ENCODE results near the gene TMIGD2. TPM values are rescaled to one million over a fixed set of nuclear protein-coding genes. Genes with fewer than 3 reads are reported as not detected.

TMIGD2 gene
- total RNA-seq, 1 donor from 2014 or later: 0.20 TPM

DNA sequence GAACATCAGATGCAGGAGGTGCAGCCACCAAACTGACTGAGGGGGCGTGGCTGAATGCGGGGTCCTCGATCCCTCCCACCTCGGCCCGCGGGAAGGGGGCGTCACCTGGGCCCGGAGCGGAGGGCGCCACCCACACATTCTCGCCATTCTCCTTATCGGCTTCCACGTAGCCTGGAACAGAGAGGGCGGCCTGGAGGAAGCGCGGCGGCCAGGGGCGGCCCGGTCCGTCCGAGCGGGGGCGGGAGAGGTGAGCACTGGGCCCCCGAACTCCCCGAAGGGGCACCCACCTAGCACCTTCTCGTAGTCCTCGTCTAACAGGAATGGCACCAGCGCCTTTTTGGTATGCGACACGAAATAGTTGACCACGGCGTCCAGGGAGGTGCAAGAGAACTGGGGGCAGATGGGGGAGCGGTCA, 24.7 kb upstream of the TMIGD2 start:
- ATAC-seq: no peak

DNA sequence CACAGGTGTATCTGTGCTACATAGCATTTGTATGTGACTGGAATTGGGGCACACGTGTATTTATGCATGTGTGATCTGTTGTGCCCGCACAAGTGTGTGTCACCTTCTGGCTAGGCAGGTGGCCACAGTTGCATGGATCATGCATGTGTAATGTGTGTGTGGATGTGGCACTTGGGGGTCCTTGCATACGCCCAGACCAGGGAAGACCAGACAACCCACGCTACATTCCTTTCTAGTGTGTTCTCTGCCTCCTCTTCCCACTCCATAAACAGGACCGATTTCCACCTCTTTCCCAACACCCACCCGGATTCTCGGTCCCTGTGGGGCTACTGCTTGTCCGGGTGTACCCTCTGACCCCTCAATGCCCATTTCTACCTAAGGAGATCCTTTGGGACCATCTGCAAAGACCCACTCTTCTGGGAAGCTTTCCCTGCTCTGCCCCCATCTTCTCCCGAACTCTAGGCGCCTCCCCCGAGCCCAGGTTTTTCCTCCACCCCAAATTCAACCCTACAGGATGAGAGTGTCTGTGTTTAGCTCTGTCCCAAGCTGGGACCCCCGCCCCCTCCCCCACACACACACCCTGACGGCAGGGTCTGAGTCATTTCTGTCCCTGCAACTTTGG, 24.1 kb upstream of the TMIGD2 start:
- ATAC-seq: no peak

- ATAC-seq: no peak
These were observed 22.0 kb upstream of the TMIGD2 start for GRCh38 chr19:4324228-4324627.

DNA sequence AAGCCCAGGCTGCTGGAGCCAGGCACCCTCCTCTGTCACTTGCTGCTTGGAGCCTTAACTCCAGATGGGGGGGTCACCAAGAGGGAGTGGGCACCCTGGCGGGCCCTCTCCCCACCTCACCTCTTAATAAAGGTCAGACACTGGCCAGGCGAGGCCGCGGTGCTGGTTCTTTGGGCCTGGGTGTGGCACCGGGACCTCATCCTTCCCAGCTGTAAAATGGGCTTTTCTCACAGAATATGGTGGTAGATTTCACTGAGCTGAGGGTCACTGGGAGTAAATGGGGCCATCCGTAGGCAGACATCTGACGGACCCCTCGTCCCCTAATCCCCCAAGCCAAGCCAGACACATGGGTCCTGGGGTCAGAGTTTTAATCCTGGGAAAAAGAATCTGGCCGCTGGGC, 21.5 kb upstream of the TMIGD2 start:
- ATAC-seq: no peak

GRCh38 chr19:4322942-4323665, 20.9 kb upstream of the TMIGD2 start:
- no peak for ATAC-seq

- ATAC-seq: no peak
These were observed 18.2 kb upstream of the TMIGD2 start for GRCh38 chr19:4320419-4320818.

DNA sequence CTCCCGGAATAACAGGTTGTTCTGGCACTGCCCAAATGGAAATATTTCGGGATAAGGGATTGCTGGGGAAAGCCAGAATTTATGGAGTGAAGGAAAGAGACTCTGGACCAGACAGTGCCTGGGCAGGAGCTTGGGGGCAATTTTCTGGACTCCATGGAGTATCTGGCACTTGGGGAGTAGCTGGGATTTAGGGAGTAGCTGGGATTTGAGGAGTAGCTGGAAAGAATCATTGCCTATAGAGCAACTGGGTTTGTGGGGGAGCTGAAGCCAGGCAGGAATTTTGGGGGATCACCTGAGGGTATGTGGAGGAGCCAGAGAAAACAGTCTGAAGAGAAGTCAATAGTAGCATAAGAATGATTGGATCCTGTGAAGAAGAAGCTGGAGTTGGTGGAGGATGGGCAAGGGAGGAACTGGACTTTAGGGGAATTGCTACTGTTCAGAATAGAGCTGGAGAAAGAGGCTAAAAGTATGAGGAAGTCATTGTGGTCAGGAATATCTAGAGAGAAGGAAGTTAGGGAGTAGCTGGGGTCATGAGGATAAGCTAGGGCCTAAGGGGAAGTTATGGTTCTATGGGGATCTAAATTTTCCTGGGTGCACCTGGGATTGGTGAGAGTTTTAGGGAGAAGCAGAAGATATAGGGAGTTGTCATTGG, 17.0 kb upstream of the TMIGD2 start:
- ATAC-seq: no peak

DNA sequence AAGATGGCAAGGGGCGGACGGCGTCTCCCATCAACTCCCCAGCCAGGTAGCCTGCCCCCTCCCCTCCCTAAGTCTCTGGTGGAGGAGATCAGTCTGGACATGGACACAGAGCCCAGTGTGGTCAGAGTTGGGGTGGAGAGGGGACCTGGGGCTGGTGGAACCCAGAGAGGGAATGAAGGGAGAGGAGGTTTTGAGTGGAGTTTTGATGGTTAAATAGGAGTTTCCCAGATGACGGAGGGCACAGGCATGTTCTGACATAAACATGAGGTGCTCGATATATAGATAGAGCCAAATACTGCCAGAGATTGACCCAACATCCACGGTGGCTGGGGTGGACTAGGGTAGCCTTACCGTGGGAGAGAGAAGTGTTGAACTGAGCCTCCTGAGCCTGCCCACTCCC, 16.3 kb upstream of the TMIGD2 start:
- ATAC-seq: no peak

DNA sequence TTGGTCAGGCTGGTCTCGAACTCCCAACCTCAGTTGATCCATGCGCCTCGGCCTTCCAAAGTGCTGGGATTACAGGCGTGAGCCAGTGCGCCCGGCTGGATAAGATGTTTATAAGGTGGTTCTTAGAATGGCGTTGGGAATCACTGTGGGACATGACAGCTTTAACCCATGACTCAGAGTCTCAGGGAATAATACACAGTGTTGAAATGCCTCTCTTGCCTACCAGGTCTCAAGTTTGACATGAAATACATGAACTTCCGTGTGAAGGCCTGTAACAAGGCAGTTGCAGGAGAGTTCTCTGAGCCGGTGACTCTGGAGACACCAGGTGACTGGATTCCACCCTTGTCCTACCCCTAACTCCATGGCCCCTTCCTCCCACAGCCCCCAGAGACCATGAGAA, 14.8 kb upstream of the TMIGD2 start:
- peak; percentile 72 for ATAC-seq

DNA sequence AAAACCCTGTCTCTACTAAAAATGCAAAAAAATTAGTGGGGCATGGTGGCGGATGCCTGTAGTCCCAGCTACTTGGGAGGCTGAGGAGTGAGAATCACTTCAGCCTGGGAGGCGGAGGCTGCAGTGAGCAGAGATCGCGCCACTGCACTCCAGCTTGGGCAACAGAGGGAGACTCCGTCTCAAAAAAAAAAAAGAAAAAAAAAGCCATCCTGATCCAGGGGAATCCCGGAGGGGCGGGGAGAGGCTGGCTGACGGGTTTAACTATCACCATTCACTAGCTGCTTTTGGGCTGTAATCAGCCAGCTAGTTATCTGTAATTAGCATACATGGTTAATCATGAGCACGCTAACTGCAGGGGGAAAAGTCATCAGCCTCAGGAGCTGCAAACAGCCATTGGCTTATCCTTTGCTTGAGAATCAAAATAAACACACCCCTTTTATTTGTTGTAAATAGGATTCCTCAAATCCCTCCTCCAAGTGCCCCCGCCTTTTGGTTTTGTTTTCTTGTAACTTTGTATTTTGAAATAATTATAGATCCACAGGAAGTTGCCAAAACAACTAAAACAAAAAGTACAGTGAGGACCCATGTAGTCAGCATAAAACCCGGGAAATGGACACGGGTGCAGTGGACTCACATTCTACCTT, 11.8 kb upstream of the TMIGD2 start:
- ATAC-seq: no peak

DNA sequence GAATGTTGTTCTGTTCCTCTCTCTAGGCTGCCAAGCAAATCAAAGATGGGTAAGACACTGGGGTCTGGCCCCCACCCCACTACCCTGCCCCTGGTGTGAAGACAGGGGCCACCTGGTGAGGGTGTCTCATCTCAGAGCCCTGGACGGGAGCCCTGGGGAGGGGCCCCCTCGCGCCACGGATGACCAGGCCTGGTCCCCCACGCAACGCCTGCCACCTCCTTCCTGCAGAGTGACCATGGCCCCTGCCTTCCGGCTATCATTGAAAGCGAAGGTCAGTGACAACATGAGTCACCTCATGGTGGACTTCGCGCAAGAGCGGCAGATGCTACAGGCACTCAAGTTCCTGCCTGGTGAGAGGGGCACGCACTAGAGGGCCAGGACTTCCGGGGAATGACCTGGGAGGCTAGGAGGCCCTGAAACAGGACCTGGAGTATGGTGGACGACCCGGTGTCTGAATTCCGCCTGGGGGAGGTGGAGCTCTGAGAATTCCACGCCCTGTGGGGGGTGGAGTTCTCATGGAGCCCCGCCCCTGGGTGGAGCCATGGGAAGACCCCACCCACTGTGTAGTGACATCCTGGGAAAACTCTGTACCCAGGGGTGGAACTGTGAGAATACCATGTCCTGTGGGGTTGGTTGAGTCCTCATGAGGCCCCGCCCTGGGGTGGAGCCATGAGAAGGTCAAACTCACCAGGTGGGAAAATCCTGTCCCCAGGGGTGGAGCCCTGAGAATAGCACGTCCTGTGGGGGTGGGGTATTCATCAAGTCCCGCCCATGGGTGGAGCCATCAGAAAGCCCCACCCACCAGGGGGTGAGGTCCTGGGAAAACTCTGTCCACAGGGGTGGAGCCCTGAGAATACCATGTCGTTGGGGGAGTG, 8.3 kb upstream of the TMIGD2 start:
- ATAC-seq: peak; percentile 49

GRCh38 chr19:4305659-4306058, 3.5 kb upstream of the TMIGD2 start:
- ATAC-seq: peak; percentile 13

GRCh38 chr19:4305257-4305612, 3.0 kb upstream of the TMIGD2 start:
- ATAC-seq: no peak

GRCh38 chr19:4304538-4305256, 2.5 kb upstream of the TMIGD2 start, which contains the start of gene FSD1:
TSS of gene FSD1 (plus strand) at chr19:4304598. CDS start at chr19:4304747, 149 bp downstream.
- no peak for ATAC-seq

GRCh38 chr19:4303819-4304537, 1.8 kb upstream of the TMIGD2 start:
- ATAC-seq: no peak

GRCh38 chr19:4301590-4302242, 473 bp downstream of the TMIGD2 start:
- ATAC-seq: no peak

GRCh38 chr19:4300589-4300988, 1.6 kb downstream of the TMIGD2 start:
- no peak for ATAC-seq

GRCh38 chr19:4298810-4299550, 3.2 kb downstream of the TMIGD2 start:
- no peak for ATAC-seq

DNA sequence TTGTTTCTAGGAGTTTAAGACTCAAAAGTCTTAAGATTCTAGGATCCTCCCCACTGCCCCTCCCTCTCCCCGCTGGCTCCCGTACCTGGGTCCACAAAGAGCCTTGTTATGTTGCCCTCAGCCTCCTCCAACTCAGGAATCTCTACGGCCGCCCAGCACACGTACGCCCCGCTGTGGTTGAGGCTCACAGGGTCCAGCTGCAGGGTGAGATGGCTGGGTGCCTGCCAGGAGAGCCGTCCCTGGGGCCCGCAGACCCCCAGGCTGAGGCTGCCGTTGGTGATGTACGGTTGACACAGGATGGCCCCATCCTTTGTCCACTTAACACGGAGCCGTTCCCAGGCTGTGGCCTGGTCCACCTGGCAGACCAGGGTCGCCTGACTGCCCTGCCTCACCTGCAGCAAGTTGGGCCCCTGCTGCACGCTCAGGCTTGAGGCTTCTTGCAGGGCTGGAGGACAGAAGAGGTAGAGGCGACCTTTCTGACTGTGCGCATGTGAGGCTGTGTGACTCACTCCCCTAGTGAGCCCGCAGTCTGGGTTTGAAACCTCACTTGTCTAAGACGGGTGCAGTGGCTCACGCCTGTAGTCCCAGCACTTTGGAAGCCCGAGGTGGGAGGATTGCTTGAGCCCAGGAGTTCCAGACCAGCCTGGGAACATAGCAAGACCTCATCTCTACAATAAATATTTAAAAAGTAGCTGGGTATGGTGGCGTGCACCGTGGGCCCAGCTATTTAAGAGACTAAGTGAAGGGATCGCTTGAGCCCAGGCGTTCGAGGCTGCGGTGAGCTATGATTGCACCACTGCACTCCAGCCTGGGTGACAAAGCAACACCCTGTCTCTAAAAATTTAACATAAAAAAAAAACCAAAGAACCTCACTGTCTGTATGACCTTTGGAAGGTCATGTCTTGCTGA, 4.0 kb downstream of the TMIGD2 start:
- ATAC-seq: peak; percentile 28
